Nephron (organoid): ENCODE data around the gene CKB.

Source experiments
- H3K27ac Mint-ChIP-seq, 3 experiments: 2 replicates each; pipeline ENCODE4 v1.8.0; 2020; ENCODE audit warnings: mixed read lengths in 3 of 3, mild to moderate bottlenecking in 2 of 3, moderate library complexity in 1 of 3
- H3K27me3 Mint-ChIP-seq: 2 replicates; pipeline ENCODE4 v1.8.0; 2021; ENCODE audit warnings: low read depth, mild to moderate bottlenecking, moderate library complexity, mixed read lengths
- H3K36me3 Mint-ChIP-seq: 2 replicates; pipeline ENCODE4 v1.8.0; 2020; ENCODE audit warnings: low read depth, mixed read lengths
- H3K4me1 Mint-ChIP-seq: 2 replicates; pipeline ENCODE4 v1.8.0; 2020; ENCODE audit warnings: mixed read lengths
- H3K4me3 Mint-ChIP-seq, 3 experiments: 2 replicates each; pipeline ENCODE4 v1.8.0; 2020; ENCODE audit warnings: mild to moderate bottlenecking in 3 of 3, mixed read lengths in 3 of 3, moderate library complexity in 2 of 3
- H3K9me3 Mint-ChIP-seq: 2 replicates; pipeline ENCODE4 v1.8.0; 2020; ENCODE audit warnings: mixed read lengths
- CTCF ChIP-seq, 3 experiments: fragments of 200-600 bp; sonication (generic); IDR thresholded peaks; one replicate each; pipeline ENCODE4 v1.5.0; 2021; ENCODE audit warnings: antibody characterized with exemption in 3 of 3; ENCODE audit not compliant: unreplicated experiment in 3 of 3

The CKB gene

GRCh38 chr14:103488960-103489359, 33.7 kb downstream of the CKB start:
- Mint-ChIP-seq H3K27ac (peak overlapping the region in 2 of 3 experiments; percentile 21 to 69), H3K4me3 (peak overlapping the region in 1 of 3 experiments; percentile 64), H3K4me1 (peaks cover 26% of the 10 kb centered on the region), H3K9me3 (no peaks in the 10 kb centered on the region), H3K36me3 (peaks cover 43% of the 10 kb centered on the region), H3K27me3 (no peaks in the 10 kb centered on the region)
- no peak for TF ChIP-seq CTCF (IDR thresholded peaks at IDR 0.05; ENCODE audit: unreplicated experiment in 3 of 3)

- Mint-ChIP-seq H3K27me3 (no peaks in the 10 kb centered on the region), H3K4me3 (peak overlapping the region in 1 of 3 experiments; percentile 50), H3K36me3 (peaks cover 45% of the 10 kb centered on the region)
Observed at GRCh38 chr14:103488071-103488470, 34.6 kb downstream of the CKB start.

GRCh38 chr14:103485504-103485903, 37.1 kb downstream of the CKB start:
- no peaks in the 10 kb centered on the region for H3K27me3 Mint-ChIP-seq
- peaks cover 49% of the 10 kb centered on the region for H3K36me3 Mint-ChIP-seq
- no peak overlapping the region for H3K4me3 Mint-ChIP-seq
- H3K4me1 Mint-ChIP-seq, result peaks cover 19% of the 10 kb centered on the region
- TF ChIP-seq CTCF (IDR thresholded peaks at IDR 0.05; ENCODE audit: unreplicated experiment in 3 of 3), result no peak
- no peak overlapping the region for H3K27ac Mint-ChIP-seq
- H3K9me3 Mint-ChIP-seq, result no peaks in the 10 kb centered on the region

More at GRCh38 chr14:103488071-103488470, 34.6 kb downstream of the CKB start:
- peaks cover 26% of the 10 kb centered on the region for H3K4me1 Mint-ChIP-seq
- peak overlapping the region; percentile 50 to 87 (median 69) for H3K27ac Mint-ChIP-seq
- no peaks in the 10 kb centered on the region for H3K9me3 Mint-ChIP-seq
- TF ChIP-seq CTCF (IDR thresholded peaks at IDR 0.05; ENCODE audit: unreplicated experiment in 3 of 3), result no peak

GRCh38 chr14:103483600-103483999, 39.0 kb downstream of the CKB start:
- H3K27me3 Mint-ChIP-seq, result no peaks in the 10 kb centered on the region
- H3K4me1 Mint-ChIP-seq, result peaks cover 7% of the 10 kb centered on the region
- no peak for TF ChIP-seq CTCF (IDR thresholded peaks at IDR 0.05; ENCODE audit: unreplicated experiment in 3 of 3)
- H3K36me3 Mint-ChIP-seq, result peaks cover 50% of the 10 kb centered on the region
- H3K9me3 Mint-ChIP-seq, result no peaks in the 10 kb centered on the region
- no peak overlapping the region for H3K4me3 Mint-ChIP-seq
- H3K27ac Mint-ChIP-seq, result no peak overlapping the region

- no peak overlapping the region for H3K4me3 Mint-ChIP-seq
Observed at GRCh38 chr14:103480595-103480994, 42.0 kb downstream of the CKB start.

More at GRCh38 chr14:103480595-103480994, 42.0 kb downstream of the CKB start:
- no peaks in the 10 kb centered on the region for H3K9me3 Mint-ChIP-seq
- TF ChIP-seq CTCF (IDR thresholded peaks at IDR 0.05; ENCODE audit: unreplicated experiment in 3 of 3), result no peak
- H3K36me3 Mint-ChIP-seq, result peaks cover 64% of the 10 kb centered on the region
- no peaks in the 10 kb centered on the region for H3K27me3 Mint-ChIP-seq
- H3K27ac Mint-ChIP-seq, result no peak overlapping the region
- no peaks in the 10 kb centered on the region for H3K4me1 Mint-ChIP-seq
